OCI-LY7 (cell line): ENCODE data around the gene CBFB. TPM values are rescaled to one million over a fixed set of nuclear protein-coding genes. Genes with fewer than 3 reads are reported as not detected.

Experiments
- BruUV-seq: library from RNA; stranded (reverse); fragments of 400-500 nt; replicated peaks from 2 replicates; lab custom pipeline; 2021; lab: Mats Ljungman, UMichigan
- CTCF ChIA-PET: fragments of 300-600 bp; sonication (Branson Sonifier 250); formaldehyde crosslinking; loops from one replicate; lab custom pipeline; 2022; ENCODE audit warnings: antibody characterized with exemption; ENCODE audit not compliant: unreplicated experiment; lab: Charles Lee
- POLR2A ChIA-PET: fragments of 300-600 bp; sonication (Branson Sonifier 250); formaldehyde crosslinking; loops from one replicate; lab custom pipeline; 2022; ENCODE audit warnings: antibody characterized with exemption; lab: Charles Lee
- DNase-seq: peaks from one replicate; pipeline ENCODE4 v3.0.0-alpha.2; 2015; ENCODE audit warnings: low spot score
- H2AFZ ChIP-seq: fragments of 200-600 bp; sonication (generic), shearing (Covaris generic); 2 replicates; pipeline ENCODE4 v1.6.1; 2014; ENCODE audit warnings: mild to moderate bottlenecking, antibody characterized with exemption, low read length, moderate library complexity
- H3K27ac ChIP-seq: fragments of 200-600 bp; sonication (generic); 2 replicates; pipeline ENCODE4 v1.5.1; 2014; ENCODE audit warnings: mixed run types, low read depth, mild to moderate bottlenecking, moderate library complexity, low read length, inconsistent platforms; ENCODE audit not compliant: poor library complexity, severe bottlenecking
- H3K36me3 ChIP-seq: fragments of 200-600 bp; sonication (generic); 2 replicates; pipeline ENCODE4 v1.6.1; 2014; ENCODE audit warnings: mild to moderate bottlenecking, antibody characterized with exemption, low read length, moderate library complexity, mixed read lengths; ENCODE audit not compliant: insufficient read depth
- H3K4me1 ChIP-seq: fragments of 200-600 bp; sonication (generic); 2 replicates; pipeline ENCODE4 v1.5.1; 2014; ENCODE audit warnings: mild to moderate bottlenecking, low read length; ENCODE audit not compliant: insufficient read depth, poor library complexity, severe bottlenecking
- H3K4me2 ChIP-seq: fragments of 200-600 bp; sonication (generic); 2 replicates; pipeline ENCODE4 v1.6.1; 2014; ENCODE audit warnings: mild to moderate bottlenecking, low read length
- H3K4me3 ChIP-seq: fragments of 200-600 bp; sonication (generic); 2 replicates; pipeline ENCODE4 v1.5.1; 2014; ENCODE audit warnings: mild to moderate bottlenecking, low read depth, low read length; ENCODE audit not compliant: poor library complexity, severe bottlenecking
- H3K79me2 ChIP-seq: fragments of 200-600 bp; sonication (generic); 2 replicates; pipeline ENCODE4 v1.6.1; 2016; ENCODE audit warnings: low read depth, mild to moderate bottlenecking, low read length, moderate library complexity, mixed read lengths; ENCODE audit not compliant: insufficient read depth
- H3K9me2 ChIP-seq: fragments of 200-600 bp; sonication (generic); 2 replicates; pipeline ENCODE4 v1.6.1; 2016; ENCODE audit warnings: mild to moderate bottlenecking, low read length, mixed read lengths; ENCODE audit not compliant: insufficient read depth
- H3K9me3 ChIP-seq: fragments of 200-600 bp; sonication (generic); 2 replicates; pipeline ENCODE4 v1.6.1; 2014; ENCODE audit warnings: mild to moderate bottlenecking, mixed run types, low read length, mixed read lengths
- H4K20me1 ChIP-seq: fragments of 200-600 bp; sonication (generic); 2 replicates; pipeline ENCODE4 v1.6.1; 2014; ENCODE audit warnings: mild to moderate bottlenecking, antibody characterized with exemption, low read length, moderate library complexity, mixed read lengths; ENCODE audit not compliant: insufficient read depth
- EZH2phosphoT487 ChIP-seq: fragments of 200-600 bp; sonication (generic); IDR thresholded peaks from 2 replicates; pipeline ENCODE4 v1.6.1; 2018; ENCODE audit warnings: low read depth, borderline replicate concordance, mild to moderate bottlenecking, mixed run types, antibody characterized with exemption, low read length, moderate library complexity, mixed read lengths
- intact Hi-C: fragments of 100-400 bp; cut with micrococcal nuclease; formaldehyde crosslinking; loops from one replicate; pipeline ENCODE4 v1.10.0; 2022; ENCODE audit not compliant: unreplicated experiment
- total RNA-seq, 2 experiments: library from RNA; depleted of rRNA in 1 of 2; stranded (reverse); fragments of >200 nt in 1 of 2; shearing (Covaris generic) in 1 of 2; gene quantifications; 2 replicates each; pipeline ENCODE4 v1.2.3, GENCODE V29; 2014 to 2022
- TF ChIP-seq, protein P1 (sequence below): fragments of 200-600 bp; sonication (generic); conservative IDR thresholded peaks from 2 replicates; pipeline ENCODE4 v1.5.1; 2014; ENCODE audit warnings: mild to moderate bottlenecking, antibody characterized with exemption, low read length, moderate library complexity, mixed read lengths

The CBFB gene
- total RNA-seq, 2 experiments from 2014 or later: 93.5 to 151 TPM

DNA sequence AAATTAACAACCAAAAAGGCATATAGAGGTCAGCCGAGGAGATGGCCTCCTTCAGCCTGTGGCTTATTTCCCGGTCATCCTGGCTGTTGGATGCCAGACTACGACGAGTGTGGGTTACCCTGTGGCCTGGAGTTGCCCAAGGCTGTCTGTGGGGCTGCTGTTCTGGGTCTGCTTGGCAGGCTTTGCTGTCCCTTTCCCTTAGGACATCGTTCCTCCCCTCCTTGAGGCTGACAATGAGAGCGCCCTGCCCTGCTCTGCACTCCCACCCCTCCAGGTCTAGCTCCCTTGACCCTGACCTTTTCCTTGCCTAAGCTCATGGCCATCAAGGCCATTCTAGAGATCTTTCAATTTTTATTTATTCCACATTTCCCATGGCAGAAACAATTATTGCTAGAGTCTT is 1.9 kb upstream of the CBFB start:
- H3K36me3 ChIP-seq: peaks cover 21% of the 10 kb centered on the region
- H3K4me3 ChIP-seq: no peak overlapping the region
- H3K4me1 ChIP-seq: peaks cover 30% of the 10 kb centered on the region
- H3K9me2 ChIP-seq: no peaks in the 10 kb centered on the region
- H4K20me1 ChIP-seq: peaks cover 13% of the 10 kb centered on the region; the same call in 1 of the 2 replicates
- no peak overlapping the region for H2AFZ ChIP-seq
- intact Hi-C loops: no loop called here
- CTCF ChIA-PET: interaction anchor here (0.7 kb wide), 1 partner anchor 435 kb away, joined by 4 read pairs; no protein-coding TSS in a partner anchor
- DNase-seq: no peak
- POLR2A ChIA-PET: interaction anchor here (1.8 kb wide), 1 partner anchor 9 kb away, joined by 17 read pairs; no protein-coding TSS in a partner anchor
- BruUV-seq: no TSS peak
- H3K9me3 ChIP-seq: no peaks in the 10 kb centered on the region
- TF ChIP-seq, protein P1, sequence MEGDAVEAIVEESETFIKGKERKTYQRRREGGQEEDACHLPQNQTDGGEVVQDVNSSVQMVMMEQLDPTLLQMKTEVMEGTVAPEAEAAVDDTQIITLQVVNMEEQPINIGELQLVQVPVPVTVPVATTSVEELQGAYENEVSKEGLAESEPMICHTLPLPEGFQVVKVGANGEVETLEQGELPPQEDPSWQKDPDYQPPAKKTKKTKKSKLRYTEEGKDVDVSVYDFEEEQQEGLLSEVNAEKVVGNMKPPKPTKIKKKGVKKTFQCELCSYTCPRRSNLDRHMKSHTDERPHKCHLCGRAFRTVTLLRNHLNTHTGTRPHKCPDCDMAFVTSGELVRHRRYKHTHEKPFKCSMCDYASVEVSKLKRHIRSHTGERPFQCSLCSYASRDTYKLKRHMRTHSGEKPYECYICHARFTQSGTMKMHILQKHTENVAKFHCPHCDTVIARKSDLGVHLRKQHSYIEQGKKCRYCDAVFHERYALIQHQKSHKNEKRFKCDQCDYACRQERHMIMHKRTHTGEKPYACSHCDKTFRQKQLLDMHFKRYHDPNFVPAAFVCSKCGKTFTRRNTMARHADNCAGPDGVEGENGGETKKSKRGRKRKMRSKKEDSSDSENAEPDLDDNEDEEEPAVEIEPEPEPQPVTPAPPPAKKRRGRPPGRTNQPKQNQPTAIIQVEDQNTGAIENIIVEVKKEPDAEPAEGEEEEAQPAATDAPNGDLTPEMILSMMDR: no peak
- TF ChIP-seq EZH2phosphoT487: no peak
- H3K27ac ChIP-seq: no peak overlapping the region
- H3K79me2 ChIP-seq: peaks cover 23% of the 10 kb centered on the region; the same call in 1 of the 2 replicates
- no peak overlapping the region for H3K4me2 ChIP-seq

DNA sequence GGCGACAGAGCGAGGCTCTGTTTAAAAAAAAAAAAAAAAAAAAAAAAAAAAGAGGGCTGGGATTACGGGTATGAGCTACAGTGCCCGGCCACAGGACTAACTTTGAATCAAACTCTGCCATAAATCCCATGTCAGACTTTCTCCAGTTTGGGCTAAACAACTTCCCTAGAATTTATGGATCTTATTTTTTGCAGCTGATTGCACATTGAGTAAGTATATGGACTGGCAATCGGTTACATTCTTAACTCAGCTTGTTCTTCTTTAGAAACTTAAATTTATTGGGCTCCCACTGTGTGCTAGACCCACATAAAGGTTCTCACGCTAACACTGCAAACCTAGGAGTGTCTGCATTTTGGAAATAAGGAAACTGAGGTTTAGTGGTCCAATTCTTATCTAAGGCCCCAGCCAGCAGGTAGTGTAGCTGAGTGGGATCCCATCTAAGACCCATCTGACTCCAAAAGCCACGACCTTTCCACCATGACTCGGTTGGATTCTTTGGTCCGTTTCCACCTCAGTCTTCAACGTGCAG is 718 bp upstream of the CBFB start:
- Histone ChIP-seq H3K4me1 (peaks cover 33% of the 10 kb centered on the region), H3K9me3 (no peaks in the 10 kb centered on the region), H3K79me2 (peaks cover 35% of the 10 kb centered on the region; the same call in 1 of the 2 replicates), H3K9me2 (no peaks in the 10 kb centered on the region), H3K4me3 (peak overlapping the region; percentile 72), H4K20me1 (peaks cover 14% of the 10 kb centered on the region; the same call in 1 of the 2 replicates), H3K36me3 (peaks cover 33% of the 10 kb centered on the region), H3K4me2 (peak overlapping the region; percentile 74), H2AFZ (peak overlapping the region; percentile 92), H3K27ac (peak overlapping the region; percentile 69)
- intact Hi-C loops: no loop called here
- CTCF ChIA-PET: interaction anchor here (0.7 to 0.8 kb wide), 2 partner anchors 10 to 76 kb away, joined by 3 read pairs; no protein-coding TSS in a partner anchor
- BruUV-seq: TSS peak; percentile 97
- no peak for DNase-seq
- no peak for TF ChIP-seq EZH2phosphoT487
- TF ChIP-seq, protein P1: no peak
- POLR2A ChIA-PET: interaction anchor here (0.5 to 1.8 kb wide), 9 partner anchors 9 to 337 kb away, joined by 3 to 17 read pairs (median 3); partner anchors contain the start of gene CES3
